K562 (cell line): ENCODE results near the gene NISCH. TPM values are rescaled to one million over a fixed set of nuclear protein-coding genes. Genes with fewer than 3 reads are reported as not detected.
A peak's percentile ranks its signal among the peaks of the same experiment; 100 is the strongest.

ENCODE experiments used
- CBFA2T2 ChIP-seq: fragments of 450-650 bp; conservative IDR thresholded peaks from 2 replicates; pipeline ENCODE4 v1.6.1; 2017; ENCODE audit warnings: mild to moderate bottlenecking
- CHD7 ChIP-seq: fragments of 200-600 bp; sonication (generic); IDR thresholded peaks from one replicate; pipeline ENCODE4 v1.6.1; 2012; ENCODE audit warnings: mild to moderate bottlenecking, low read depth, low read length, inconsistent platforms
- CREB1 ChIP-seq, 2 experiments: sonication (generic) in 1 of 2; formaldehyde crosslinking in 1 of 2; IDR thresholded peaks; 2 replicates each; pipeline versions ENCODE4 v1.6.1 to v1.8.0; 2012 to 2022; ENCODE audit warnings: inconsistent platforms in 1 of 2, mild to moderate bottlenecking in 1 of 2, missing genetic modification reagents in 1 of 2, moderate library complexity in 1 of 2
- EP400 ChIP-seq: fragments of 450-650 bp; IDR thresholded peaks from 2 replicates; pipeline ENCODE4 v1.6.1; 2017; ENCODE audit warnings: antibody characterized with exemption, mild to moderate bottlenecking, moderate library complexity
- ETV1 ChIP-seq: fragments of 450-650 bp; conservative IDR thresholded peaks from 2 replicates; pipeline ENCODE4 v1.6.1; 2016; ENCODE audit warnings: missing genetic modification characterization, control low read depth, low read depth, missing compliant biosample characterization
- FOSL1 ChIP-seq: fragments of 200-800 bp; sonication (Bioruptor generic); conservative IDR thresholded peaks from 2 replicates; pipeline ENCODE4 v1.6.1; 2016; ENCODE audit warnings: missing genetic modification characterization, missing compliant biosample characterization
- MAFG ChIP-seq: fragments of 450-650 bp; conservative IDR thresholded peaks from 2 replicates; pipeline ENCODE4 v1.6.1; 2016; ENCODE audit warnings: missing genetic modification characterization, missing compliant biosample characterization
- NFIC ChIP-seq: fragments of 450-650 bp; IDR thresholded peaks from 2 replicates; pipeline ENCODE4 v1.6.1; 2017; ENCODE audit warnings: mild to moderate bottlenecking, inconsistent platforms
- NONO ChIP-seq, 2 experiments: fragments of 200-400 bp in 1 of 2; fragments of 450-650 bp in 1 of 2; formaldehyde crosslinking in 1 of 2; IDR thresholded peaks; 2 replicates each; pipeline ENCODE4 v1.6.1; 2017; ENCODE audit warnings: low read depth in 2 of 2, mild to moderate bottlenecking in 2 of 2, moderate library complexity in 2 of 2, low read length in 1 of 2
- PRDM10 ChIP-seq: fragments of 450-650 bp; IDR thresholded peaks from 2 replicates; pipeline ENCODE4 v1.6.1; 2018; ENCODE audit not compliant: partially characterized antibody
- RAD51 ChIP-seq: fragments of 450-650 bp; IDR thresholded peaks from 2 replicates; pipeline ENCODE4 v1.7.1; 2016; ENCODE audit warnings: low read depth, mild to moderate bottlenecking, borderline replicate concordance
- SMARCA4 ChIP-seq: fragments of 450-650 bp; IDR thresholded peaks from 2 replicates; pipeline ENCODE4 v1.6.1; 2016
- TCF3 ChIP-seq: sonication (generic); formaldehyde crosslinking; IDR thresholded peaks from 2 replicates; pipeline ENCODE4 v1.4.0; 2020; ENCODE audit warnings: mild to moderate bottlenecking, missing genetic modification reagents
- polyA plus RNA-seq, 8 experiments: library from polyadenylated mRNA; depleted of rRNA in 4 of 8; stranded (reverse) in 5 of 8; unstranded in 3 of 8; fragments of >200 nt; fragmentation: Nextera tagmentation in 2 of 8; fragmentation: Illumina TruSeq in 1 of 8; extraction: Ambion mirVana in 2 of 8; extraction: Trizol in 1 of 8; gene quantifications; 2 replicates each; pipeline versions ENCODE4 v1.2.1 to v1.2.3, GENCODE V29; 2011 to 2014; ENCODE audit warnings: inconsistent platforms in 1 of 8, missing spikeins in 1 of 8
- total RNA-seq, 7 experiments: library from RNA; depleted of rRNA in 6 of 7; stranded (reverse); fragments of >200 nt in 6 of 7; fragmentation: Illumina TruSeq in 2 of 7; extraction: Trizol in 2 of 7; gene quantifications; 2 replicates each; pipeline versions ENCODE4 v1.2.1 to v1.2.3, GENCODE V29; 2011 to 2021; ENCODE audit warnings: low replicate concordance in 1 of 7

NISCH gene
- total and polyA plus RNA-seq, 9 of the 15 experiments (the other 6 are each of a cell fraction or from before 2014, with no cell fraction given) = 0.44 to 43.5 (median 23.4) TPM

- TF ChIP-seq CHD7 (no peak), SMARCA4 (0 out of 2 replicates have a peak, but pooled peaks have one; percentile 45), FOSL1 (peak; percentile 45; the same call in 1 of the 2 replicates), PRDM10 (peak; percentile 94), RAD51 (no peak), MAFG (tag) (no peak), CBFA2T2 (peak; percentile 65), CREB1 (IDR thresholded peaks at IDR 0.05) (peak; percentile 18; the same call in 1 of the 2 replicates), CREB1 (CRISPR knock-in tag; IDR thresholded peaks at IDR 0.05) (no peak), EP400 (peak; percentile 60), ETV1 (tag) (peak; percentile 68; the same call in 1 of the 2 replicates), TCF3 (CRISPR knock-in tag) (peak; percentile 71), NONO (IDR thresholded peaks at IDR 0.05; ENCODE audit: low read depth in 2 of 2, low read length in 1 of 2) (peak in 1 of 2 experiments; percentile 44; a peak in 1 of 4 replicates), NFIC (peak; percentile 94)
These were observed 77.1 kb downstream of the NISCH start (continued) for GRCh38 chr3:52532517-52532837.
